C4-2B (cell line): ENCODE data around the gene MIEF1.

Experiments used
- CTCF ChIP-seq: fragments of 450-650 bp; conservative IDR thresholded peaks from 2 replicates; pipeline ENCODE4 v1.5.1; 2017; ENCODE audit warnings: mild to moderate bottlenecking
- ZFX ChIP-seq: fragments of 450-650 bp; IDR thresholded peaks from 2 replicates; pipeline ENCODE4 v1.6.1; 2017

- TF ChIP-seq CTCF (no peak), ZFX (no peak)
Measured at GRCh38 chr22:39553429-39553828, 51.3 kb downstream of the MIEF1 start.
